Tibial nerve (tissue), 3 donors: ENCODE results near the gene PDGFB.

Source experiments
- CTCF ChIP-seq, 5 experiments: fragments of 200-600 bp in 3 of 5; fragments of 450-650 bp in 2 of 5; sonication (generic) in 3 of 5; IDR thresholded peaks; one replicate each; pipeline ENCODE4 v1.5.1; 2016 to 2019; ENCODE audit warnings: antibody characterized with exemption in 5 of 5, mild to moderate bottlenecking in 3 of 5, moderate library complexity in 2 of 5
- POLR2A ChIP-seq, 2 donors: fragments of 450-650 bp; IDR thresholded peaks; one replicate each; pipeline ENCODE4 v1.6.1; 2017; ENCODE audit warnings: antibody characterized with exemption in 2 of 2, mild to moderate bottlenecking in 2 of 2, moderate library complexity in 2 of 2

GRCh38 chr22:39207141-39208012 lies 37.4 kb downstream of the PDGFB start:
- no peak for TF ChIP-seq CTCF (IDR thresholded peaks at IDR 0.05)
- TF ChIP-seq POLR2A (IDR thresholded peaks at IDR 0.05), result no peak
